ENCODE results near the gene SMIM33.
"Not testable (repeated sequence)": the region's sequence is repeated elsewhere in the genome, so short reads cannot be mapped to it uniquely, and the experiment has no call there.

Gene SMIM33

GRCh38 chr5:139486201-139486600, 15.4 kb downstream of the SMIM33 start:
- no peak for FAIRE-seq

- FAIRE-seq, result no peak
Measured at GRCh38 chr5:139488260-139488659, 17.5 kb downstream of the SMIM33 start.

GRCh38 chr5:139492700-139493192, 21.9 kb downstream of the SMIM33 start:
- no peak for FAIRE-seq

GRCh38 chr5:139494256-139494655, 23.5 kb downstream of the SMIM33 start:
- no peak for FAIRE-seq

GRCh38 chr5:139494832-139495231, 24.0 kb downstream of the SMIM33 start:
- no peak for FAIRE-seq

GRCh38 chr5:139495638-139496435, 25.0 kb downstream of the SMIM33 start:
- FAIRE-seq, result no peak

- FAIRE-seq, result no peak
Measured at GRCh38 chr5:139501381-139501780, 30.6 kb downstream of the SMIM33 start.

GRCh38 chr5:139503036-139503817, 32.4 kb downstream of the SMIM33 start:
- FAIRE-seq, result not testable (repeated sequence)

- FAIRE-seq, result not testable (repeated sequence)
Measured at GRCh38 chr5:139503879-139504278, 33.1 kb downstream of the SMIM33 start.

- FAIRE-seq, result not testable (repeated sequence)
Measured at GRCh38 chr5:139504722-139505121, 33.9 kb downstream of the SMIM33 start.

GRCh38 chr5:139512786-139513390, 42.1 kb downstream of the SMIM33 start:
- no peak for FAIRE-seq

GRCh38 chr5:139513434-139513833, 42.6 kb downstream of the SMIM33 start:
- not testable (repeated sequence) for FAIRE-seq

- FAIRE-seq, result no peak
Measured at GRCh38 chr5:139513852-139514485, 43.2 kb downstream of the SMIM33 start.

- no peak for FAIRE-seq
Measured at GRCh38 chr5:139514486-139514856, 43.7 kb downstream of the SMIM33 start.

- FAIRE-seq, result no peak
Measured at GRCh38 chr5:139517683-139518564, 47.1 kb downstream of the SMIM33 start.
